ENCODE data around the gene RIT2. TPM values are rescaled to one million over a fixed set of nuclear protein-coding genes. Genes with fewer than 3 reads are reported as not detected.

The RIT2 gene
- total and polyA plus RNA-seq, 10 donors, result not detected

DNA sequence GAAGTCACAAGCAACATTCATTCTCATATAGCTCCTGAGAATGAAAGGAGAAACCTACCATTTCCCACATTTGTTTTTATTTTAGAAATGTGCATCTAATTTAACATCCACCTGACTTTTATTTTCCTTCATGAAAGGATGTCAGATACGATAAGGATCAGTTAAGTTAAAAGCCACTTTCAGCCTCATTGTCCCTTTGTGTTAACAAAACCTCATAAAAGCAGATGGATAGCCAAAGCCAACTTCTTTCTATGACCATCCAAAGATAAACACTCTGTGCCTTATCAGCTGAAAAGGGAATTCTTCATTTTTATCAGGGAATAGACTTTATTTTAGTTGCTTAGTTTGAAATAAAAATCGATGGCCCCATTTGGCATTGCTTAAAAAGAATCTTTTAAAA, 25.7 kb upstream of the RIT2 start:
- no peaks in the 10 kb centered on the region for H3K4me1 ChIP-seq
- 42 to 50% (median 49%) methylated on average over 2 of the region's 2 CpGs for WGBS, 5 donors
- H3K4me3 ChIP-seq, result no peak overlapping the region
- H3K36me3 ChIP-seq, result no peaks in the 10 kb centered on the region
- H3K27ac ChIP-seq, result no peak overlapping the region
- TF ChIP-seq POLR2A (IDR thresholded peaks at IDR 0.05), result no peak
- no peak for TF ChIP-seq POLR2AphosphoS5 (IDR thresholded peaks at IDR 0.05)
- TF ChIP-seq, protein P1, sequence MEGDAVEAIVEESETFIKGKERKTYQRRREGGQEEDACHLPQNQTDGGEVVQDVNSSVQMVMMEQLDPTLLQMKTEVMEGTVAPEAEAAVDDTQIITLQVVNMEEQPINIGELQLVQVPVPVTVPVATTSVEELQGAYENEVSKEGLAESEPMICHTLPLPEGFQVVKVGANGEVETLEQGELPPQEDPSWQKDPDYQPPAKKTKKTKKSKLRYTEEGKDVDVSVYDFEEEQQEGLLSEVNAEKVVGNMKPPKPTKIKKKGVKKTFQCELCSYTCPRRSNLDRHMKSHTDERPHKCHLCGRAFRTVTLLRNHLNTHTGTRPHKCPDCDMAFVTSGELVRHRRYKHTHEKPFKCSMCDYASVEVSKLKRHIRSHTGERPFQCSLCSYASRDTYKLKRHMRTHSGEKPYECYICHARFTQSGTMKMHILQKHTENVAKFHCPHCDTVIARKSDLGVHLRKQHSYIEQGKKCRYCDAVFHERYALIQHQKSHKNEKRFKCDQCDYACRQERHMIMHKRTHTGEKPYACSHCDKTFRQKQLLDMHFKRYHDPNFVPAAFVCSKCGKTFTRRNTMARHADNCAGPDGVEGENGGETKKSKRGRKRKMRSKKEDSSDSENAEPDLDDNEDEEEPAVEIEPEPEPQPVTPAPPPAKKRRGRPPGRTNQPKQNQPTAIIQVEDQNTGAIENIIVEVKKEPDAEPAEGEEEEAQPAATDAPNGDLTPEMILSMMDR (IDR thresholded peaks at IDR 0.05 in 8 of 11, conservative IDR thresholded peaks at IDR 0.05 in 3 of 11), result no peak
- H3K9me3 ChIP-seq, result peaks cover 0 to 18% (median 0%) of the 10 kb centered on the region in 8 donors
- no peak for DNase-seq
- no peaks in the 10 kb centered on the region for H3K27me3 ChIP-seq (replicated peaks in 1 of 7)
- intact Hi-C loops (cut with DNase I; ENCODE audit: low total_unique reads), result no loop called here

DNA sequence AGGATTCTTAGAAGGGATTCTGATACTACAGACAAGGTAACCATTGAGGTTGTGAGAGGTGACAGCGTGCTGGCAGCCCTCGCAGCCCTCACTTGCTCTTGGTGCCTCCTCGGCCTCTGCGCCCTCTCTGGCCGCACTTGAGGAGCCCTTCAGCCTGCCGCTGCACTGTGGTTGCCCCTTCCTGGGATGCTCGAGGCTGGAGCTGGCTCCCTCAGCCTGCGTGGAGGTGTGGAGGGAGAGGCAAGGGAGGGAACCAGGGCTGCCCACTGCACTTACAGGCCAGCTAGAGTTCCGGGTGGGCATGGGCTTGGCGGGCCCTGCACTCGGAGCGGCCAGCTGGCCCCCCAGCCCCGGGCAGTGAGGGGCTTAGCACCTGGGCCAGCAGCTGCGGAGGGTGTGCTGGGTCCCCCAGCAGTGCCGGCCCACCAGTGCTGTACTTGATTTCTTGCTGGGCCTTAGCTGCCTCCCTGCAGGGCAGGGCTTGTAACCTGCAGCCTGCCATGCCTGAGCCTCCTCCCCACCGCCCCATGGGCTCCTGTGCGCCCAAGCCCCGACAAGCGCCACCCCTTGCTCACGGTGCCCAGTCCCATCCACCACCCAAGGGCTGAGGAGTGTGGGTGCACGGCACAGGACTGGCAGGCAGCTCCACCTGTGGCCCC, 23.9 kb upstream of the RIT2 start:
- DNase-seq, result no peak
- intact Hi-C loops (cut with DNase I; ENCODE audit: low total_unique reads), result no loop called here
- H3K27ac ChIP-seq, result no peak overlapping the region
- peaks cover 0 to 18% (median 0%) of the 10 kb centered on the region in 8 donors for H3K9me3 ChIP-seq
- no peak for TF ChIP-seq POLR2A (IDR thresholded peaks at IDR 0.05)
- TF ChIP-seq, protein P1 (IDR thresholded peaks at IDR 0.05 in 8 of 11, conservative IDR thresholded peaks at IDR 0.05 in 3 of 11), result no peak
- TF ChIP-seq POLR2AphosphoS5 (IDR thresholded peaks at IDR 0.05), result no peak
- 74 to 90% (median 78%) methylated on average over 17 to 21 of the region's 21 CpGs for WGBS, 5 donors
- H3K36me3 ChIP-seq, result no peaks in the 10 kb centered on the region
- H3K4me1 ChIP-seq, result no peaks in the 10 kb centered on the region
- H3K4me3 ChIP-seq, result no peak overlapping the region
- no peaks in the 10 kb centered on the region for H3K27me3 ChIP-seq (replicated peaks in 1 of 7)

DNA sequence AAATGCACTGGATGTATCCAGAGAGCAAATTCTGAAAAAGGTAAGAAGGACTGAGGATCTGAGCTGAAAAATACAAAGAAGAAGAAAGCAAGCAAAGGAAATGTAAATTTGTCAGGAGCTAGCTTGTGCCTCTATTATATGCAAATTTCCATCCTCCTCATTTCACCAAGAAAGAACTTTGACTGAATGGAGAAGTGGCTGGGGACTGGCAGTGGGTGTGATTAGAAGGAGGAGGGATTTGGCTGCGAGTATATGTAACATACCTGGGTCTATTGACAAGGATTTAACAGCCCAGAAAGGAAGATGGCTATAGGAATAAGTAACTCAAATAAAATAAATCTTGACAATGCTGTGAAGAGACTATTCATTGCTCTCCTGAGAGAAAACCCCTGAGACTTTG, 19.4 kb upstream of the RIT2 start:
- intact Hi-C loops (cut with DNase I; ENCODE audit: low total_unique reads), result no loop called here
- 59 to 80% (median 63%) methylated on average over 1 of the region's 1 CpG for WGBS, 5 donors
- TF ChIP-seq, protein P1 (IDR thresholded peaks at IDR 0.05 in 8 of 11, conservative IDR thresholded peaks at IDR 0.05 in 3 of 11), result no peak
- no peak for TF ChIP-seq POLR2AphosphoS5 (IDR thresholded peaks at IDR 0.05)
- TF ChIP-seq POLR2A (IDR thresholded peaks at IDR 0.05), result no peak
- no peak overlapping the region for H3K4me3 ChIP-seq
- H3K36me3 ChIP-seq, result no peaks in the 10 kb centered on the region
- no peak for DNase-seq
- H3K9me3 ChIP-seq, result peaks cover 0 to 19% (median 0%) of the 10 kb centered on the region in 8 donors
- H3K27ac ChIP-seq, result no peak overlapping the region
- no peaks in the 10 kb centered on the region for H3K27me3 ChIP-seq (replicated peaks in 1 of 7)
- H3K4me1 ChIP-seq, result no peaks in the 10 kb centered on the region

DNA sequence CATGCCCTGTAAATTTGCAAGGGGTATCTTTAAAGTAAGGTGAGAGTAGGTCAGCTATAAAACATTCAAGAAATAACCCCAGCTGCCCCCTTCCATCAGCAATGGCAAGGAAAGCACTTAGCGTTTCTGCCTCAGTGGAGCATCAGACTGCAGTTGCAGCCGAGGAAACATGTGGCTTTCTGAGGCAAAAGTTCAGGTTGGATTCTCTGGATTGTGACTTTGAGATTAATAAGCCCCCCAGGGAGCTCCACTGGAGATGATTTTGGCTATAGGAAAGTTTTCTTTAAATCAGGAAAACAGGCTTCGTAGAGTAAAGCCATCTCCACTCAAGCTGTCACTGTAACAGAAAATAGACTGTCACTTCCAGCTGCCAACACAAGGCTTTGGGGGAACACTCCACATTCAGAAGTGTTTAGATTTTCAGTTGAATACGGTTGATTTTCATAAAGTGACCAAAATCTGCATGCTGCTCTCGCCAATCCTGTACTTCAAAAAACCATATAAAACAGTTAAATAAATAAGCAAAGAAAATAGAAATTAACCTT, 15.3 kb upstream of the RIT2 start:
- Histone ChIP-seq H3K36me3 (no peaks in the 10 kb centered on the region), H3K4me1 (no peaks in the 10 kb centered on the region), H3K27me3 (replicated peaks in 1 of 7) (no peaks in the 10 kb centered on the region), H3K9me3 (peaks cover 0 to 7% (median 0%) of the 10 kb centered on the region in 8 donors), H3K4me3 (no peak overlapping the region), H3K27ac (no peak overlapping the region)
- TF ChIP-seq, protein P1 (IDR thresholded peaks at IDR 0.05 in 8 of 11, conservative IDR thresholded peaks at IDR 0.05 in 3 of 11), result no peak
- TF ChIP-seq POLR2A (IDR thresholded peaks at IDR 0.05) (no peak), POLR2AphosphoS5 (IDR thresholded peaks at IDR 0.05) (no peak)
- intact Hi-C loops (cut with DNase I; ENCODE audit: low total_unique reads), result no loop called here
- WGBS, 5 donors, result 56 to 70% (median 66%) methylated on average over 5 of the region's 5 CpGs
- DNase-seq, result no peak

Measured in spleen (tissue), 11 donors.